ENCODE measurements around the gene PRAMEF11. TPM values are rescaled to one million over a fixed set of nuclear protein-coding genes. Genes with fewer than 3 reads are reported as not detected.
"Not testable (repeated sequence)": the region's sequence is repeated elsewhere in the genome, so short reads cannot be mapped to it uniquely, and the experiment has no call there.

Gene PRAMEF11
- not detected for polyA plus RNA-seq (ENCODE audit: insufficient read length)

DNA sequence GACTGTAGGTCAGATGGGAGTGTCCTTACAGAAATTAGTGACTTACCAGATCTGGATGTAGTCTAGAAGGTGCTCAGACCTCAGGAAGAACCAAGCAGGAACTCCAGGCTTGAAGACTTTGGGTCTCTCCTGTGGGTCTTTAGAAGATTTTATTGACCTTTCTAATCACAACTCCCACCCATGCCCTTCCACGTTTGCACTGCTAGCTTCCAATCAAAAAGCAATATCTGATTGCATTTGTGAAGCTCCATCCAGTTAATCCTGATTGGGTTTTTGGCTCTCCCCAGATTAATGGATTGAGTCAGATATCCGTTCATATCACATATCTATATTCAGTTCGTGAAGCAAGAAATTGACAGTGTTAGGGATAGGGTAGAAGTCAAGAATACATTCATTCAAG, at the start of gene PRAMEF11:
Gene PRAMEF11, minus strand, starts transcription at position 101 of the 400 bp plus-strand sequence. CDS start 2,621 bp downstream, outside the sequence.
- DNase-seq: not testable (repeated sequence)

DNA sequence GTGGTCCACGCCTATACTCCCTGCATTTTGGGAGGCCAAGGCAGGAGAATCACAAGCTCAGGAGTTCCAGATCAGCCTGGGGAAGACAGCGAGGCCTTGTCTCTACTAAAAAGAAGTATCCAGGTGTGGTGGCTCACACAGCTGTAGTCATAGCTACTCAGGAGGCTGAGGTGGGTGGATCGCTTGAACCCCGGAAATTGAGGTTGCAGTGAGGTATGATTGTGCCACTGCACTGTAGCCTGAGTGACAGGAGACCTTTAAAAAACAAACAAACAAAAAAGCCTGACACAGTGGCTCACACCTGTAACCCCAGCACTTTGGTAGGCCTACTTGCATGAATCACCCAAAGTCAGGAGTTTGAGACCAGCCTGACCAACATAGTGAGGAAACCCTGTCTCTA, 47.2 kb upstream of the PRAMEF11 start:
- DNase-seq: not testable (repeated sequence)

DNA sequence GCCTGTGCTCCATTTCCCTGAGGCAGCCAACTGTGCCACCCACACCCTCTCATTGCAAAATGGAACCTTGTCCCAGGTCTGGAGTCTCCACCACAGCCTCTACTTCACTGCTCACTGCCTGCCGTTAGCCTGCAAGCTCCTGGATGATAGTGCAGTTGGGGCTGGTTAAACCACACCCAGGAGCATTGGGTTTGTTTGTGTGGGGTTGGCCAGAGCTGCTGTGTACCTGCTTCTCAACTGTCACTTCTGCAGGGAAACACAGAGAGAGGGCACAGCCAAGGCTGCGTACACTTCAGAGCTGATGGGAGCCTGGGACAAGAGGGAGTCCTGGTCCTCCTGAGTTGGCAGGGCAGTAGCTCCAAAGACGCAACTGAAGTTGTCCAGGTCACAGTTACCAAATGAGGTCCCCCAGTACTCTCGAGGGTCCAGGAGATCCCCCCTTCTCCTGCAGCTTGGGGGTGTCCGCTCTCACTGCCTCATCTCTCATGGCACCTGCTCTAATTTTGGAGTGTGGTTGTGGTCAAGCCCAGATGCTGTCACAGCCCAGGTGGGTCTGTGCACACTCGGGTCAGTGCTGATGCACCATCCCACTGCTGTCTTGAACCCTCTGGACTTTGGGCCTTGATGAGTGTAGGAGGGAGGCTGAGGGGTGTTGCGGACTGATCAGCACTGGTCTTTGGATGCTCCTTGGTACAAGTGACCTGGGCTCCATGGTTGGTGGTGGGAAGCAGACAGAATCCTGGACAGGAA, 32.1 kb upstream of the PRAMEF11 start:
- not testable (repeated sequence) for DNase-seq

DNA sequence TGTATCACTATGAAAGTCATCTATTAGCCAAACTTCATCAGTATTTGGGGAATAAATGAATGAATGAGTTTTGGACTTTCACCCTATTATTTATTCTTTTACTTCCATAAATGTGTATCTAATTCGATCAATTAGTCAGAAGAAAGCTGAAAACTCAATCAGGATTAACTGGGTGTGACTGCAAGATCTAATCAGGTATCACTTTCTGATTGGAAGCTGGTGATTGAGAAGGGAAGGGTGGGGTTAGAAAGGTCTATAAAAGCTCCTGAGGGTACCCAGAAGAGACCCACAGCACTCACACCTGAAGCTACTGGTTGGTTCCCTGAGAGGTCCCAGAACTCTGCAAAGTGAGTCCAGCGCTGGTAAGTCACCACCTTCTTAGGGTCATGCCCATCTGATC, 25.6 kb upstream of the PRAMEF11 start, which contains the start of gene PRAMEF2:
Gene PRAMEF2, plus strand, starts transcription at position 301 of the 400 bp plus-strand sequence. CDS start 1,924 bp downstream, outside the sequence.
- not testable (repeated sequence) for DNase-seq

- DNase-seq: no peak
These were observed 20.6 kb upstream of the PRAMEF11 start for GRCh38 chr1:12851779-12852178.

DNA sequence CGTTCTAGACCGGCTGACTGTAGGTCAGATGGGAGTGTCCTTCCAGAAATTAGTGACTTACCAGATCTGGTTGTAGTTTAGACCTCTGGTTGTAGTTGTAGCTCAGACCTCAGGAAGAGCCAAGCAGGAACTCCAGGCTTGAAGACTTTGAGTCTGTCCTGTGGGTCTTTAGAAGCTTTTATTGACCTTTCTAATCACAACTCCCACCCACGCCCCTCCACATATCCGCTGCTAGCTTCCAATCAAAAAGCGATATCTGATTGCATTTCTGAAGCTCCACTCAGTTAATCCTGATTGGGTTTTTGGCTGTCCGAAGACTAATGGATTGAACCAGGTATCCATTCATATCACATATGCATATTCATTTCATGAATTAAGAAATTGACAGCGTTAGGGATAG, 17.4 kb upstream of the PRAMEF11 start, which contains the start of gene HNRNPCL1:
Gene HNRNPCL1, minus strand, starts transcription at position 101 of the 400 bp plus-strand sequence. CDS start 431 bp downstream, outside the sequence.
- DNase-seq: not testable (repeated sequence)

DNA sequence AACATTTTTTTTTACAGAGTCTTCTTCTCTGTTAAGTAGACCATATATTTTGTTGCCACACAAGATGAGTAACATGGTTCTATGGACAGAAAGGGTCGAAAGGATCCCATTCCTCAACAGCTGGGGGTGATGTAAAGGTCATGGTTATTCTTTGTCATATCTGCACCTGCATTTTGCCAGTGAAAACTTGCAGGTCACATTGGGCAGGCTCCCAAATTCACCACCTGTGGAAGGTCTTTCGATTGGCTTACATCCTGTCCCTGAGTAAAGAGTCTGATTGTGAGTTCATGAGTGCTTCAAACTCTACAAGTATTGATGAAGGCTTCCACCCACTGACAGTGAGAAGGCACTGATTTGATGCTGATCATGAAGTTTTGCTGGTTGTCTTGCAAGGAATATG, 2.0 kb upstream of the PRAMEF11 start:
- DNase-seq: not testable (repeated sequence)

- not testable (repeated sequence) for DNase-seq
These were observed 12.1 kb downstream of the PRAMEF11 start for GRCh38 chr1:12819061-12819460.

DNA sequence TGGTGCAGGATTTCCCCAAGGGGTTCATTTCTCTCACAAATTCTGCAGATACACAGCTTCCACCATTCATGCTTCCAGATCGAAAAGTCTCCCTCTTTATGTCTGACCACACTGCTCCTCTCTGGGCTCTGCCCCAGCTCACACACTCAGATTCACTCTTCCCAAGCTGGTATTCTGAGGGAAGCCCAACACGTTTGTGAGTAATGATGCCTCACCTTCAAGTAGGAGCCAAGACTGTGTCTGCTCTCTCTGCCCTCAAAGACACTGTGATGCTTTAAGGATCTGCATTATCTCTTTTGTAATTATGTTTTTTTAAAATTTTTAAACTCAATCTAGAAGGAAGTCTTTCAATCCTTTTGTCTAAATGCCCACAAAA, 19.8 kb downstream of the PRAMEF11 start:
- DNase-seq: no peak

- no peak for DNase-seq
These were observed 20.4 kb downstream of the PRAMEF11 start for GRCh38 chr1:12810691-12811408.

GRCh38 chr1:12809933-12810332, 21.3 kb downstream of the PRAMEF11 start:
- DNase-seq: no peak

DNA sequence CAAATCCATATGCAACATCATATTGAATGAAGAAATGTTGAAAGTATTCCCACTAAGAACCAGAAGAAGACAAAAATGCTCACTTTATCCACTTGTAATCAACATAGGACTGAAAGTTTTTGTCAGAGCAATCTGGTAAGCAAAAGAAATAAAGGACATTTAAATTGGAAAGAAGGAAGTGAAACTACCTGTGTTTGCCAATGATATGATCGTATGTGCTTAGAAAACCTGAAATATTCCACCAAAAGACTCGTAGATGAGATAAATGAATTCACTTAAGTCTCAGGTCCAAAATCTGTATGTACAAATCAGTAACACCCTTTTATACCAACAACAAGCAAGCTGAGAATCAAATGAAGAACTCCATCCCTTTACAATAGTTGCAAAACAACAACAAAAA, 31.5 kb downstream of the PRAMEF11 start:
- no peak for DNase-seq

DNA sequence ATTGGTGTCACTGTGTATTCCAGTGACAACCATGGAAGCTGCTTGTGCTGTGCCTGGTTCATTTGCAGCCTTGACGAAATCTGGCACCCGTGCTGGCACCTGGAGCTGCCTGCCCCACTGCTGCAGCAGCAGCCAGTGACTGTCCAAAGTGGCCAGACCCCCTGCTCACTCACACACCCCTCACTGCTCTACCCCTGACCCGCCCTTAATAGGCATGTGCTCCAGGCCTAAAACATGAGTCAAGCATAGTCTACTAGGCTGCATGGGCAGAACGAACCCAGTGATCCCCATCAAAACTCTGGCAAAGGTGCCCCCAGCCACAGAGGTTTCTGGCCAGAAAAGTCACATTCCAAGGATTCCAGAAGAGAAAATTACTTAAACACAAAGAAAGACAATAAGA, 32.3 kb downstream of the PRAMEF11 start:
- DNase-seq: no peak

DNA sequence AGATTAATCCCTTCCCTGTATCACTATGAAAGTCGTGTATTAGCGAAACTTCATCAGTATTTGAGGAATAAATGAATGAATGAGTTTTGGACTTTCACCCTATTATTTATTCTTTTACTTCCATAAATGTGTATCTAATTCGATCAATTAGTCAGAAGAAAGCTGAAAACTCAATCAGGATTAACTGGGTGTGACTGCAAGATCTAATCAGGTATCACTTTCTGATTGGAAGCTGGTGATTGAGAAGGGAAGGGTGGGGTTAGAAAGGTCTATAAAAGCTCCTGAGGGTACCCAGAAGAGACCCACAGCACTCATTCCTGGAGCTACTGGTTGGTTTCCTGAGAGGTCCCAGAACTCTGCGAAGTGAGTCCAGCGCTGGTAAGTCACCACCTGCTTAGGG, 40.1 kb downstream of the PRAMEF11 start, which contains the start of gene PRAMEF1:
Gene PRAMEF1, plus strand, starts transcription at position 301 of the 400 bp plus-strand sequence. CDS start 1,831 bp downstream, outside the sequence.
- DNase-seq: not testable (repeated sequence)

DNA sequence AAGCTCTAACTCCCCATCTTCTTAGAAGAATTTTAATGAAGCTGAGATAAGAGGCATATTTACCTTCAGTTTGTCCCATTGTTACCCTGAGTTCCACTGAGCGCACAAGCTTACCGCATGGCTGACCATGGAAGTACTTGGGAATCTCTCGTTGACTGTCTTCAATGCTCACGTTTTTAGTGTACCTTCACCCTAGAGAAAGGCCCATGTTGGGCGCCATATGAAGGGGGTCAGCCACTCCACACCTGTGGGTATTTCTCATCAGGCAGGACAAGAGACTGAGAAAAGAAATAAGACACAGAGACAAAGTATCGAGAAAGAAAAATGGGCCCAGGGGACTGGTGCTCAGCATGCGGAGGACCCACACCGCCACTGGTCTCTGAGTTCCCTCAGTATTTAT, 46.5 kb downstream of the PRAMEF11 start:
- DNase-seq: not testable (repeated sequence)

DNA sequence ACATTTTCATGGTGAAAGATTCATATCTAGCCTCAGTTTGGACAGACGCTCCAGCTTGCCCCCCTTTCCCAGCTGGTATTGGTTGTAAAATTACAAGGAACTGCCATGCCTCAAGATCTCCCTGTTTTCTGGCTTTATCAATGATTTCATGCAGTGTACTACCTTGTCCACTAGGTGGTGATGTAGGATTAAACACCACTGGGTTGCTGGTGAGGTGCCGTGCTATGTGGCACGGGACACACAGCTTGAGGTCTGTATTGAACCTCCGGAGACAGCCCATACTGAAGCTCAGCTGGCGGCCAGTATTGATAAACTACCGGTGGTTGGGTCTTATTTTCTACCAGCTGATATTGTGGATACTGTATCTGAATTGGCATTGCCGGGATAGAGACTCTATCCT, 47.4 kb downstream of the PRAMEF11 start:
- DNase-seq: not testable (repeated sequence)

- DNase-seq: not testable (repeated sequence)
These were observed 49.7 kb downstream of the PRAMEF11 start for GRCh38 chr1:12781488-12781887.

GRCh38 chr1:12778907-12779306, 52.3 kb downstream of the PRAMEF11 start:
- DNase-seq: no peak

- no peak for DNase-seq
These were observed 53.1 kb downstream of the PRAMEF11 start for GRCh38 chr1:12778061-12778460.

GRCh38 chr1:12776801-12777557, 54.2 kb downstream of the PRAMEF11 start:
- DNase-seq: no peak

DNA sequence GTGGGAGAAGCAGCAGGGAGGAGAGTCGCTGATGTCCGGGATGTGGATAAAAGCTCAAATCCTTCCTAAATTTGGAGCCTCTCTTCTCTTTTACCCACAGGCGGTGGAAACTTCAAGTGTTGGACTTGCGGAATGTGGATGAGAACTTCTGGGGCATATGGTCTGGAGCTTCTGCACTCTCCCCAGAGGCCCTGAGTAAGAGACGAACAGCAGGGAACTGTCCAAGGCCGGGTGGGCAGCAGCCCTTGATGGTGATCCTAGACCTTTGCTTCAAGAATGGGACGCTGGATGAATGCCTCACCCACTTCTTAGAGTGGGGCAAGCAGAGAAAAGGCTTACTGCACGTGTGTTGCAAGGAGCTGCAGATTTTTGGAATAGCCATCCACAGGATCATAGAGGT, 55.8 kb downstream of the PRAMEF11 start:
- DNase-seq: no peak

GRCh38 chr1:12774801-12775345, 56.3 kb downstream of the PRAMEF11 start:
- DNase-seq: no peak

All from hindlimb muscle (tissue), 1 donor.